Peyer's patch (tissue), 4 donors: ENCODE data around the gene CARMIL1. TPM values are rescaled to one million over a fixed set of nuclear protein-coding genes. Genes with fewer than 3 reads are reported as not detected.

ENCODE experiments used
- DNase-seq, 3 donors: peaks; one replicate each; pipeline ENCODE4 v3.0.0-alpha.2; 2017 to 2019
- H3K27ac ChIP-seq, 4 donors: fragments of 200-600 bp; sonication (generic); one replicate each; pipeline ENCODE4 v1.5.1; 2016 to 2019
- H3K27me3 ChIP-seq, 2 donors: fragments of 200-600 bp; sonication (generic); one replicate each; pipeline ENCODE4 v1.5.1; 2019
- H3K36me3 ChIP-seq, 3 donors: fragments of 200-600 bp; sonication (generic); one replicate each; pipeline ENCODE4 v1.5.1; 2016 to 2019
- H3K4me1 ChIP-seq, 4 donors: fragments of 200-600 bp; sonication (generic); one replicate each; pipeline ENCODE4 v1.5.1; 2016 to 2019
- H3K4me3 ChIP-seq, 4 donors: fragments of 200-600 bp; sonication (generic); 1 replicate in 3 of 4; 2 replicates in 1 of 4; pipeline ENCODE4 v1.5.1; 2016 to 2019; ENCODE audit warnings: mild to moderate bottlenecking in 1 of 4
- H3K9me3 ChIP-seq, 4 donors: fragments of 200-600 bp; sonication (generic); one replicate each; pipeline ENCODE4 v1.5.1; 2016 to 2019; ENCODE audit warnings: mild to moderate bottlenecking in 1 of 4
- POLR2A ChIP-seq, 2 donors: fragments of 450-650 bp; IDR thresholded peaks; one replicate each; pipeline ENCODE4 v1.5.1; 2017; ENCODE audit warnings: antibody characterized with exemption in 2 of 2, mild to moderate bottlenecking in 2 of 2, moderate library complexity in 2 of 2
- total RNA-seq, 4 donors: library from RNA; depleted of rRNA; stranded (reverse); fragments of >200 nt; gene quantifications; one replicate each; pipeline ENCODE4 v1.1.0, GENCODE V29; 2016
- TF ChIP-seq, protein P1 (sequence below), 6 experiments: fragments of 450-650 bp in 4 of 6; fragments of 200-600 bp in 2 of 6; sonication (generic) in 1 of 6; IDR thresholded peaks; one replicate each; pipeline ENCODE4 v1.5.1; 2017 to 2019; ENCODE audit warnings: antibody characterized with exemption in 6 of 6, mild to moderate bottlenecking in 3 of 6, moderate library complexity in 1 of 6

Gene CARMIL1
- total RNA-seq, 4 donors from 2014 or later = 75.1 to 107 (median 85.7) TPM

- Histone ChIP-seq H3K27me3 (no peaks in the 10 kb centered on the region), H3K4me3 (no peak overlapping the region), H3K4me1 (no peaks in the 10 kb centered on the region), H3K36me3 (peaks cover 0 to 11% (median 2%) of the 10 kb centered on the region in 3 donors), H3K27ac (no peak overlapping the region), H3K9me3 (no peaks in the 10 kb centered on the region)
- TF ChIP-seq, protein P1, sequence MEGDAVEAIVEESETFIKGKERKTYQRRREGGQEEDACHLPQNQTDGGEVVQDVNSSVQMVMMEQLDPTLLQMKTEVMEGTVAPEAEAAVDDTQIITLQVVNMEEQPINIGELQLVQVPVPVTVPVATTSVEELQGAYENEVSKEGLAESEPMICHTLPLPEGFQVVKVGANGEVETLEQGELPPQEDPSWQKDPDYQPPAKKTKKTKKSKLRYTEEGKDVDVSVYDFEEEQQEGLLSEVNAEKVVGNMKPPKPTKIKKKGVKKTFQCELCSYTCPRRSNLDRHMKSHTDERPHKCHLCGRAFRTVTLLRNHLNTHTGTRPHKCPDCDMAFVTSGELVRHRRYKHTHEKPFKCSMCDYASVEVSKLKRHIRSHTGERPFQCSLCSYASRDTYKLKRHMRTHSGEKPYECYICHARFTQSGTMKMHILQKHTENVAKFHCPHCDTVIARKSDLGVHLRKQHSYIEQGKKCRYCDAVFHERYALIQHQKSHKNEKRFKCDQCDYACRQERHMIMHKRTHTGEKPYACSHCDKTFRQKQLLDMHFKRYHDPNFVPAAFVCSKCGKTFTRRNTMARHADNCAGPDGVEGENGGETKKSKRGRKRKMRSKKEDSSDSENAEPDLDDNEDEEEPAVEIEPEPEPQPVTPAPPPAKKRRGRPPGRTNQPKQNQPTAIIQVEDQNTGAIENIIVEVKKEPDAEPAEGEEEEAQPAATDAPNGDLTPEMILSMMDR (IDR thresholded peaks at IDR 0.05) = no peak
- TF ChIP-seq POLR2A (IDR thresholded peaks at IDR 0.05) = no peak
- DNase-seq = no peak
Observed at GRCh38 chr6:25564943-25565342, 285.8 kb downstream of the CARMIL1 start.

- no peak for DNase-seq
- H3K9me3 ChIP-seq = no peaks in the 10 kb centered on the region
- TF ChIP-seq, protein P1 (IDR thresholded peaks at IDR 0.05) = no peak
- TF ChIP-seq POLR2A (IDR thresholded peaks at IDR 0.05) = no peak
- no peak overlapping the region for H3K4me3 ChIP-seq
- H3K4me1 ChIP-seq = no peaks in the 10 kb centered on the region
- H3K36me3 ChIP-seq = no peaks in the 10 kb centered on the region
- H3K27me3 ChIP-seq = no peaks in the 10 kb centered on the region
- H3K27ac ChIP-seq = no peak overlapping the region
Observed at GRCh38 chr6:25570578-25570977, 291.4 kb downstream of the CARMIL1 start.

DNA sequence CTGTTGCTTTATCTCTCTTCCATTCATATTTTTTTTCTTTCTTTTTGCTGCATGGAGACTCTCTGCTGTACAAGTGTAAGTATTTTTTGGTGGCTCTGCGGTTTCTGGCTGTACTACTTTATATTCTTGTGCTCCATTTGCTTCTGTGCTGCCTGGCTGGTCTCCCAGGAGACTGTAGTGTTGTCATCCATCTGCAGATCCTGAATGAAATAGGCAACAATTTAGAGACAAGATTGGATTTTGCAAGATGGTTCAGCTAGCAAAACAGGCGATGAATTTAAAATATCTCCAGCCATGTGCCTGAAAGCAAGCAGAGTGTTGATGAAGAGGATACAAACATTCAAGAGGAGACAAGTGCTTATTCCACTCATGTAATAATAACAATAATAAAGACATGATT is 297.7 kb downstream of the CARMIL1 start:
- DNase-seq = no peak
- peaks cover 0 to 8% (median 0%) of the 10 kb centered on the region in 3 donors for H3K36me3 ChIP-seq
- no peaks in the 10 kb centered on the region for H3K27me3 ChIP-seq
- H3K4me1 ChIP-seq = no peaks in the 10 kb centered on the region
- no peak overlapping the region for H3K4me3 ChIP-seq
- H3K27ac ChIP-seq = no peak overlapping the region
- H3K9me3 ChIP-seq = no peaks in the 10 kb centered on the region
- TF ChIP-seq, protein P1 (IDR thresholded peaks at IDR 0.05) = no peak
- TF ChIP-seq POLR2A (IDR thresholded peaks at IDR 0.05) = no peak

DNA sequence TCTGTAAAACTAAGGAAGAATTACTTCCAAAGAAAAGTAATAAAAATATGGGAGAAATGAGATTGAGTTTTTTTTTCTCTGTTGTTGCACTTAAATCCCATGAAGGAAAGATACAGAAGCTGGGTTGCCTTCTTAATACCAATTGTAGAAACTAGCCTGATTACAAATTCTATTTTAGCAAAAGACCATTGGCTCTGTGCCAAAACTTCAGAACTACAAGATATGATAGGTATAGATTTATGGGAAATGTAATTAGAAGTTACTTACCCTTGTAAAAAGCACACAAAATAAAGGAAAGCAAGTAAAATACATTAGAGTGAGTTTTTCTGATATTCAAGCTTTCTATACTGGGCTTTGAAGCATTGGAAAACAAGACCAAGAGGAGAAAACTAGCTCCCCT is 299.4 kb downstream of the CARMIL1 start:
- no peak overlapping the region for H3K27ac ChIP-seq
- no peak overlapping the region for H3K4me3 ChIP-seq
- peaks cover 0 to 22% (median 0%) of the 10 kb centered on the region in 3 donors for H3K36me3 ChIP-seq
- no peaks in the 10 kb centered on the region for H3K4me1 ChIP-seq
- H3K27me3 ChIP-seq = no peaks in the 10 kb centered on the region
- H3K9me3 ChIP-seq = no peaks in the 10 kb centered on the region
- TF ChIP-seq POLR2A (IDR thresholded peaks at IDR 0.05) = no peak
- TF ChIP-seq, protein P1 (IDR thresholded peaks at IDR 0.05) = no peak
- DNase-seq = no peak

- Histone ChIP-seq H3K27me3 (no peaks in the 10 kb centered on the region), H3K9me3 (no peaks in the 10 kb centered on the region), H3K4me3 (no peak overlapping the region), H3K27ac (no peak overlapping the region), H3K4me1 (no peaks in the 10 kb centered on the region), H3K36me3 (peaks cover 0 to 28% (median 0%) of the 10 kb centered on the region in 3 donors)
- TF ChIP-seq, protein P1 (IDR thresholded peaks at IDR 0.05) = no peak
- no peak for TF ChIP-seq POLR2A (IDR thresholded peaks at IDR 0.05)
- DNase-seq = no peak
Observed at GRCh38 chr6:25579391-25579883, 300.3 kb downstream of the CARMIL1 start.
